ENCODE measurements around the gene PC. TPM values are rescaled to one million over a fixed set of nuclear protein-coding genes. Genes with fewer than 3 reads are reported as not detected.

Gene PC
- total and polyA plus RNA-seq, 12 donors = 40.6 to 231 (median 83.2) TPM

DNA sequence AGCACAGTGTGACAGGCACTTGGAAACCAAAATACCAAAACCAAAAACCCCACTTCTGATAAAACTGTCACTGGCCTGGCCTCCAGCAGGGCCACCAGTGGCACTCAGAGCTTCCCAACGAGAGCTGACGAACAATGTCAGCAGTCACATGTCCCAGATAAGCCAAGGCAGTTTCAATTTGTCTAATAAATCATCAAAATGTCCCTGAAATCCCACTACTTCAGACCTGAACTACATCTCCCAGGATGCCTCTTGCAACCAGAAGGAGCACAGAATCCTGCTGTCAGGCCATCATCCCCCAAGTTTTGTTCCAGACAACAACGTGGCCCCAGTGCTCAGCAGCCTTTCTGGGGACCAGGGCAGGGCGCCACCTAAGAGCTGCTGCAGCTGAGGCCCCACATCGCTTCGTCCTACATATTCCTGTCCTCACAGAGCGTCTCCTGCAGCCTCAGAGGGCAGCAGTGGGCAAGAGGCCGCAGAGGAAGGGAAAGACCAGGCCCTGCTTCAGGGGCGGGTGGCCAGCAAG is 76.2 kb downstream of the PC start:
- peaks cover 16 to 46% of the 10 kb centered on the region in 2 donors for H3K4me1 ChIP-seq (replicated peaks in 1 of 2)
- TF ChIP-seq, protein P1, sequence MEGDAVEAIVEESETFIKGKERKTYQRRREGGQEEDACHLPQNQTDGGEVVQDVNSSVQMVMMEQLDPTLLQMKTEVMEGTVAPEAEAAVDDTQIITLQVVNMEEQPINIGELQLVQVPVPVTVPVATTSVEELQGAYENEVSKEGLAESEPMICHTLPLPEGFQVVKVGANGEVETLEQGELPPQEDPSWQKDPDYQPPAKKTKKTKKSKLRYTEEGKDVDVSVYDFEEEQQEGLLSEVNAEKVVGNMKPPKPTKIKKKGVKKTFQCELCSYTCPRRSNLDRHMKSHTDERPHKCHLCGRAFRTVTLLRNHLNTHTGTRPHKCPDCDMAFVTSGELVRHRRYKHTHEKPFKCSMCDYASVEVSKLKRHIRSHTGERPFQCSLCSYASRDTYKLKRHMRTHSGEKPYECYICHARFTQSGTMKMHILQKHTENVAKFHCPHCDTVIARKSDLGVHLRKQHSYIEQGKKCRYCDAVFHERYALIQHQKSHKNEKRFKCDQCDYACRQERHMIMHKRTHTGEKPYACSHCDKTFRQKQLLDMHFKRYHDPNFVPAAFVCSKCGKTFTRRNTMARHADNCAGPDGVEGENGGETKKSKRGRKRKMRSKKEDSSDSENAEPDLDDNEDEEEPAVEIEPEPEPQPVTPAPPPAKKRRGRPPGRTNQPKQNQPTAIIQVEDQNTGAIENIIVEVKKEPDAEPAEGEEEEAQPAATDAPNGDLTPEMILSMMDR (IDR thresholded peaks at IDR 0.05) = no peak
- no peak for TF ChIP-seq POLR2A (IDR thresholded peaks at IDR 0.05)
- no peaks in the 10 kb centered on the region for H3K36me3 ChIP-seq (replicated peaks in 1 of 2)
- DNase-seq = peak in 5 of 7 donors; percentile 47 to 72 (median 67)
- intact Hi-C loops (cut with DNase I) = no loop called here
- peak overlapping the region in 4 of 5 donors; percentile 56 to 83 (median 65) for H3K27ac ChIP-seq
- no peak overlapping the region for H3K4me3 ChIP-seq
- H3K9me3 ChIP-seq (replicated peaks in 1 of 3) = no peaks in the 10 kb centered on the region
- H3K27me3 ChIP-seq = no peaks in the 10 kb centered on the region
- 62 to 79% (median 76%) methylated on average over 9 of the region's 9 CpGs for WGBS, 4 donors

DNA sequence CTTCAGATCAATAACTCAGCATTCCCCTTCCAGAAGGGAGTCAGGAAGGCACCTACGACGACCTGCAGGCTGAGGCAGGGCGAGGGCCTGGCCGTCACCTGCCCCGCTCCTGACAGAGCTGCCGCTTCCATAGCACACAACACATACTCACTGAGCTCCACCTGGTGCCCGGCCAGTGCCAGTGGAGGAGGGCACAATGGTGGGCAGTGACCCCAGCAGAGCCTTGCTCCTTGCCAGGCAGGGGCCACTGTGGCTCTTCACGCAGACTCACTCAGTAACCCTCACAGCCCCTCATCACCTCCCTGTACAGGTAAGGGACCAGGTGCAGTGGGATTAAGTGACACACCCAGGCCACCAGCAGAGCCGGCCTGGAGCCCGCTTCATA is 76.7 kb downstream of the PC start:
- Histone ChIP-seq H3K4me3 (no peak overlapping the region), H3K27me3 (no peaks in the 10 kb centered on the region), H3K9me3 (replicated peaks in 1 of 3) (no peaks in the 10 kb centered on the region), H3K27ac (peak overlapping the region in 3 of 5 donors; percentile 1 to 83 (median 59)), H3K36me3 (replicated peaks in 1 of 2) (no peaks in the 10 kb centered on the region), H3K4me1 (replicated peaks in 1 of 2) (peaks cover 16 to 46% of the 10 kb centered on the region in 2 donors)
- WGBS, 4 donors = 91 to 98% (median 95%) methylated on average over 3 to 10 of the region's 10 CpGs
- no peak for DNase-seq
- TF ChIP-seq POLR2A (IDR thresholded peaks at IDR 0.05) = no peak
- TF ChIP-seq, protein P1 (IDR thresholded peaks at IDR 0.05) = no peak
- intact Hi-C loops (cut with DNase I) = no loop called here

DNA sequence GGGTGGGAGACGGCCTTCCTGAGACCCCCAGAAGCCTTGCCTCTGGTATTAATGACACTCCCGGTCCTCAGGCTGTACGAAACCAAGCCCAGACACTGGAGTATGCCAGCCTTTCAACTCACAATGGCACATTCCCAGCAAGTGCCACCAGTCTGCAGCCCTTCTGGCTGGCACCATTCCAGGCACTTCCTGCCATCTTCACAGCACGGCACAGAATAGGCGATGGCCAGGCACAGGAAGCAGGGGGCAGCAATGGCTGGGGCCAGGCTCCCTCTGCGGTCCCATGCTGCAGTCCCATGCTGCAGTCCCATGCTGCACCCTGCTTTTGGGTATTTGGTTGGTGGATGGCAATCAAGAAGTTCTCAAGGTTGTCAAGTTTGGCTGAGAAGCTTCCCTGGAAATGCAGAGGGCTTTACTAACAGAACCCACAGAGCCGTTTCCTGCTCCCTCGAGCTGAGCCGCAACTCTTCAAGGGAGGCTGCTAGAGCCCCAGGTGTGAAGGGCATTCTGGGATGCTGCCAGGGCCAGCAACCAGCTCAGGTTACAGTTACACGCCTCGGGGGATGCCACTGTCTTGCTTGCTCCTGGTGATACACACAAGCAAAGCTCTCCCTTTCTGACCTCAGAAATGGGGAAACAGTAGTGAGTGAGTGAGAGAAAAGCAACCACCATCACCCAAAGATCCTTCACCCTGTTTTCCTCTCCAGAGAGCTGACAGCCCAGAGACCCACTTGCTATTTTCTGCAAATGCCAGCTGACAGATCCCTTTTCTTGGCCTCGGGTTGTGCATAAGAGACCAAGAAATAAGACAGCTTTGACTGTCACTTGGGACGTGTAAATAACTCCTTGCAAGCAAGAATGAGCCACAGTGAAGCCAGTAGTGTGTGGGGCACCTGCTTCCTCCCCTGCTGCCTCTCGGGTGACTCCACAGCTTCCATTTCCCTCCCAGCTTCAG is 77.4 kb downstream of the PC start:
- peak overlapping the region in 2 of 5 donors; percentile 59 to 83 for H3K27ac ChIP-seq
- TF ChIP-seq POLR2A (IDR thresholded peaks at IDR 0.05) = no peak
- TF ChIP-seq, protein P1 (IDR thresholded peaks at IDR 0.05) = no peak
- no peaks in the 10 kb centered on the region for H3K9me3 ChIP-seq (replicated peaks in 1 of 3)
- no peaks in the 10 kb centered on the region for H3K27me3 ChIP-seq
- 68 to 79% (median 72%) methylated on average over 10 to 14 of the region's 14 CpGs for WGBS, 4 donors
- peak in 3 of 7 donors; percentile 50 to 76 (median 62) for DNase-seq
- intact Hi-C loops (cut with DNase I) = no loop called here
- no peaks in the 10 kb centered on the region for H3K36me3 ChIP-seq (replicated peaks in 1 of 2)
- peaks cover 16 to 46% of the 10 kb centered on the region in 2 donors for H3K4me1 ChIP-seq (replicated peaks in 1 of 2)
- H3K4me3 ChIP-seq = no peak overlapping the region

DNA sequence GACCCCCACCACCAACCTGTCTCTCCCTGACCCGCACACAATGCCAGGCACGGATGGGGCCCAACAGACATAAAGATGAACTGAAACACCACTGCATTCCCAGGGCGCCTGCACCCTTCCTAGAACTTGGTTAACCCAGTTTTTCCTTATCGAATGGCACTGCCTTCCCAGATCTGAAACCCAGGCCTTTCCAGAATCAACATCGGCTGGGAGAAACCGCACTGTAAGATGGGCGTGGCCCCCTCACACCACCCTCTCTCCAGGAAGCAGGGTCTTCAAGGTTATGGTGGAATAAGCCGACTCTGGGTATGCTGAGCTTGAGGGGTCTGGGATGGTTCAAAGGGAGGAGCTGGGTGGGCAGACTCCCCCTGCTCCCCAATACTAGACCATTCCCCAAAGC is 78.2 kb downstream of the PC start:
- Histone ChIP-seq H3K36me3 (replicated peaks in 1 of 2) (no peaks in the 10 kb centered on the region), H3K27ac (no peak overlapping the region), H3K4me3 (no peak overlapping the region), H3K4me1 (replicated peaks in 1 of 2) (peaks cover 16 to 42% of the 10 kb centered on the region in 2 donors), H3K9me3 (replicated peaks in 1 of 3) (no peaks in the 10 kb centered on the region), H3K27me3 (no peaks in the 10 kb centered on the region)
- intact Hi-C loops (cut with DNase I) = no loop called here
- no peak for TF ChIP-seq POLR2A (IDR thresholded peaks at IDR 0.05)
- TF ChIP-seq, protein P1 (IDR thresholded peaks at IDR 0.05) = no peak
- no peak for DNase-seq
- 81 to 94% (median 87%) methylated on average over 8 of the region's 8 CpGs for WGBS, 4 donors
